Measurements from ENCODE around the gene MRAP2.
"Not testable (repeated sequence)": the region's sequence is repeated elsewhere in the genome, so short reads cannot be mapped to it uniquely, and the experiment has no call there.

The MRAP2 gene

GRCh38 chr6:84035484-84035883 is 1.9 kb downstream of the MRAP2 start:
- DNase-seq = no peak

- DNase-seq = no peak
Measured at GRCh38 chr6:84037425-84038089, 4.0 kb downstream of the MRAP2 start.

- DNase-seq = no peak
Measured at GRCh38 chr6:84042603-84043002, 9.0 kb downstream of the MRAP2 start.

GRCh38 chr6:84043555-84043954 is 10.0 kb downstream of the MRAP2 start:
- DNase-seq = no peak

GRCh38 chr6:84046755-84047154 is 13.2 kb downstream of the MRAP2 start:
- DNase-seq = no peak

- no peak for DNase-seq
Measured at GRCh38 chr6:84048588-84048987, 15.0 kb downstream of the MRAP2 start.

- no peak for DNase-seq
Measured at GRCh38 chr6:84050408-84050807, 16.8 kb downstream of the MRAP2 start.

GRCh38 chr6:84052204-84052882 is 18.8 kb downstream of the MRAP2 start:
- DNase-seq = no peak

- no peak for DNase-seq
Measured at GRCh38 chr6:84052883-84053241, 19.3 kb downstream of the MRAP2 start.

DNA sequence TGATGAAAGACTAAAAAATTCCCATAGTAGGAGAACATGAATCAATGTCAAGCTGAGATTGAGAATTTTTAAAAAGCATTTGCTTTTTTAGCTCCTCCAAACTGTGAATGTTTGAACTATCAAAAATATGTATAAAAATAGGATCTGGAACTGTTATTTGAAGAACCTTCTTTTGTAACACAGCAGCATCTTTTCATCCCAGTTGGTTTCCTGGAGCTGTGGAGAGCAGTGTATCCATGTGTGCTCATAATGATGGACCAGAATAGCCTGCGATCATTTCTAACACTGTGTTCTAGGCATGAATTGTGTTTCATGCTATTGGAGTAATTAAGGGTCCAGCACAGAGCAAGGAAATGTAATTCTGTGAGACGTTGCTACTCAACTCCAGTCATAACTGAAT is 22.1 kb downstream of the MRAP2 start:
- DNase-seq = no peak

GRCh38 chr6:84057908-84058307 is 24.3 kb downstream of the MRAP2 start:
- no peak for DNase-seq

GRCh38 chr6:84059082-84059481 is 25.5 kb downstream of the MRAP2 start:
- no peak for DNase-seq

DNA sequence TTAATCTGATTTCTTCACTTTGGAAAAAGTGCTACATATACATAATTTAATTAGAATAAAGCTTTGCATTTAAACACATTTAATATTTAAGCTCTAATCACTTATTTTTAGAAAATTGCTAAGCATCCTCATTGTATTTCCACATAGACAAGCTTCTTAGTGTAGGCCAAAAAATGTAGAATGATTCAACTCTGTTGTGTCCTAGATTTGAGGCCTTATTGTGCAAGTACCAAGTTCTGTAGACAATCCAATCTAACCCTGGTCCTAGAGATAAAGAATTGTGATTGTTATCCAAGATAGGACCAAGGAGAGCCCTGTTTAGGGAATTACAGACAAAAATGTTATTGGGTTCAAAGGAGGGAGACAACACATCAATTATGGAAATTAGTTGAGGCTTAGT is 27.6 kb downstream of the MRAP2 start:
- DNase-seq = no peak

DNA sequence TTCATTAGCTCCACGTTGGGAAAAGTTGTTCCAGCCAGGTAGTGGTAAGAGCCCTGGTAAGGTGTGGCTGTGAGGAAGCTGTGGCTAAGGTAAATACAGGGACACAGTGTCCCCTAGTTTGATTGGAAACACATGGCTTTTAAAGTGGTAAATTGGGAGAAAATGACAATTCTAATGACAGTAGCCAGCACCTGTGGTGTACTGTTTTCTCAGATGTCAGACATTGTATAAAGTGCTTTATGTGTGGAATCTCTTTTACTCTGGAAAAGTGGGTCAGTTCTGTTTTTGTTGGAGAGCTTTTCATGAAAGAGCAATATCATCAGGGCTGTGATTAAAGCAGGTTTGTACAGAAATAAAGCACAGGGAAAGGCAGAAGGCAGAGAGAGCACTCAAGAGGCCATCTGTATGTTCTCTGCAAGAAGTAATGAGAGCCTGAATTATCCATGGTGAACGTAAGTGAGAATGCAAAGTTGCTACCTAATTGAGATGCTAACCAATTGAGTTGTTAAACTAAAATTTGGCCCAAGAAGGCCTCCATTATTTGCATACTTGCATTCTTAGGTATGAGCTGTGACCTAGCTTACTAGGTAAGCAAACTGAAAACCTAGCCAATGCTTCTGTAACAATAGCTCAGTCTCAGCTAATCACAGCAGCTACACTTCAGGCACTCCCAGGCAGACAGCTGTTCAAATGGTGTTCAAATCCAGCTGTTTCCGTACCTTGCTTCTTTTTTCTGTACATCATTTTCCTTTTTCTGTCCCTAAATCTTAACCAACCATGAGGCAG is 28.2 kb downstream of the MRAP2 start:
- DNase-seq = no peak

DNA sequence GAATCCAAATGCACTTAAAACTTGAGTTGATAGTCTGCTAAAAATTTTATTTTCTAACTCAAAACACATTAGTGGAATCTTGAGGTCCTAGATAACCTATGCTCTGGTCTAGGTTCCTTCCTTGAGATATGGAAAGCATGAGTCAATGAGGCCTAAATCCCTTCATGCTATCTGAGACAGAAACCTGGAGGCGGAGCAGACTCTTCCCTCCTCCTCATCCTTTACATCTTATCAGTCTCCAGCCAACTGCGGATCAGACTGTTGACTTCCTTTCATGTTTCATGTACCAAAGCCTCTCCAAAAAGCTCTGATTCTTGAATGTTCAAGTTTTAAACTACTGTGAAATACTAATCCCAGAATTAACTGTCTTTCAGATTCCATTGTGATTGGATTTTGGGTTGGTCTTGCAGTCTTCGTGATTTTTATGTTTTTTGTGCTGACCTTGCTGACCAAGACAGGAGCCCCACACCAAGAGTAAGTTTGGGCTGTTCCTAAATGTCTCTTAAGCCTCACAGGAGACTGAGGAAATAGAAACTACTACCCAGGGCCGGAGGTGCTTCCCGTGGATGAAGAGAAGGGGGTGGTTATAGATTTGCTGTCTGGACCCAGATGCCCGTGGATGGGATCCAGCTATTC is 29.1 kb downstream of the MRAP2 start:
- DNase-seq = no peak

DNA sequence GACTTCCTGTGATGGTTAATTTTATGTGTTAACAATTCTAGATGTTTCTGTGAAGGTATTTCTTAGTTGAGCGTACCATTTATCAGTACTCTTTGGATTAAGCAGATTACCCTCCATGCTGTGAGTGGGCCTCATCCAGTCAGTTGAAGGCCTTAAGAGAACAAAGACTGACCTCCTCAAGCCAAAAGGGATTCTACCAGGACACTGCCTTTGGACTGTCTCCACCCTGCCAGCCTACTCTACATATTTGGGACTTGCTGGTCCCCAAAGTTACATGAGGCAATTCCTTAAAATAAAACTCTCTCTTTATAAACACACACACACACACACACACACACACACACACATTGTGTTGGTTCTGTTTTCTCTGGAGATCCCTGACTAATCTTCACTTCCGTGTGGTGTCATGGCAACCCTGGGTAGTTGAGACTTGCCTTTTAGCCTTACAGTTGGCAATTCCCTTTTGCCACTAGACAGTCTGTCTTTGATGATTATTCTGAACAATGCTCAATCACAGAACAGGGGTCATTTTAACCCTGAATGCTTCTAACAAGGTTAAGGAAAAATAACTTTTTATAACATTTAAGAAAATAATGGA is 32.2 kb downstream of the MRAP2 start:
- DNase-seq = no peak

- no peak for DNase-seq
Measured at GRCh38 chr6:84066536-84066935, 33.0 kb downstream of the MRAP2 start.

DNA sequence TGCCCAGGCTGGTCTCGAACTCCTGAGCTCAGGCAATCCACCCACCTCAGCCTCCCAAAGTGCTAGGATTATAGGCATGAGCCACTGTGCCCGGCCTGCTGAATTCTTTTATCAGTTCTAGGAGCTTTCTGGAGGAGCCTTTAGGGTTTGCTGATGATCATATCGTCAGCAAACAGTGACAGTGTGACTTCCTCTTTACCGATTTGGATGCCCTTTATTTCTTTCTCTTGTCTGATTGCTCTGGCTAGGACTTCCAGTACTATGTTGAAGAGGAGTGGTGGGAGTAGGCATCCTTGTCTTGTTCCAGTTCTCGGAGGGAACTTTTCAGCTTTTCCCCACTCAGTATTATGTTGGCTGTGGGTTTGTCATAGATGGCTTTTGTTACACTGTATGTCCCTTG is 35.3 kb downstream of the MRAP2 start:
- DNase-seq = not testable (repeated sequence)

GRCh38 chr6:84072442-84072997 is 38.9 kb downstream of the MRAP2 start:
- no peak for DNase-seq

DNA sequence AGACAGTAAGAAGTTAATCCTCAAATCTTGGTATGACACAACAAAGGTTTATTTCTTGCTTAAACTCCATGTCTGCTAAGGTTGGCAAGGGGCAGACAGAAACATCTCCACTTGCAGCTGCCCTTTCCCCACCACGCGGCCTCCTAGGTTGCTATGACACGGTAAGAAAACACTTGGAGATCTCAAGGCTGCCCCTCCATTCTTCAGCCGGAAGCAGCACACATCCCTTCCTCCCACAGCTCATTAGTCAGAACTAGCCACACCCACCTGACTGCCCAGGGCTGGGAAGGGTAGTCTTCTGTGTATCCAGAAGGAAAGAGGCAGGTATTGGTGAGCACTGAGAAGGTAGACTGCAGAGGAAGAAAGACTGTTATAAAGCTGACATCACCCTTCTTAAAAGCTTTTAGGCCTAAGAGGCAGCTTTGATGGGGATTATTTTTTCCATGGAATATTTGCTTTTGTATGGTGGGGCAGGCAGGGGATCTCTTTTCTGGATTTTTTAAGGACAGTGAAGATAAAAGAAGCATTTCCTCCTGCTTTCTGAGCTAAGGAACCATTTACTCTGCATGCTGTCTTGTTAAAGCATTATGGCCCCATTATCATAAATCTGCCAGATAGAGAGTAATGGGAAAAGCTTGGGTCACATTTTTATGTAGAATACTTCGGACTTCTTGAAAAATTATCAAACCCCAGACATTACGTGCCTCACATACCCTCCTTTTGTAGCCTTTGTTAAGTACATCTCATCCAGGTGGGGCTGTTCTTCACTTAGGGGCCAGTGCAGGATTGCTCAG is 41.6 kb downstream of the MRAP2 start:
- DNase-seq = no peak

GRCh38 chr6:84077645-84078044 is 44.1 kb downstream of the MRAP2 start:
- no peak for DNase-seq

GRCh38 chr6:84078335-84078734 is 44.8 kb downstream of the MRAP2 start:
- no peak for DNase-seq

All from central memory CD4-positive, alpha-beta T cell (primary cell).